Left renal cortex interstitium (tissue), 4 donors: Measurements from ENCODE around the gene ZFPM1. TPM values are rescaled to one million over a fixed set of nuclear protein-coding genes. Genes with fewer than 3 reads are reported as not detected.

Experiments
- DNase-seq, 4 donors: peaks; one replicate each; pipeline ENCODE4 v3.0.0-alpha.2; 2013; ENCODE audit warnings: low read depth in 4 of 4, low spot score in 2 of 4, missing footprints in 1 of 4
- polyA plus RNA-seq, 4 donors: library from polyadenylated mRNA; unstranded; fragments of 120-200 nt; gene quantifications; one replicate each; pipeline ENCODE4 v1.2.1, GENCODE V29; 2013; ENCODE audit not compliant: insufficient read length in 4 of 4

The ZFPM1 gene
- polyA plus RNA-seq, 4 donors = 1.9 to 6.7 (median 5.0) TPM

DNA sequence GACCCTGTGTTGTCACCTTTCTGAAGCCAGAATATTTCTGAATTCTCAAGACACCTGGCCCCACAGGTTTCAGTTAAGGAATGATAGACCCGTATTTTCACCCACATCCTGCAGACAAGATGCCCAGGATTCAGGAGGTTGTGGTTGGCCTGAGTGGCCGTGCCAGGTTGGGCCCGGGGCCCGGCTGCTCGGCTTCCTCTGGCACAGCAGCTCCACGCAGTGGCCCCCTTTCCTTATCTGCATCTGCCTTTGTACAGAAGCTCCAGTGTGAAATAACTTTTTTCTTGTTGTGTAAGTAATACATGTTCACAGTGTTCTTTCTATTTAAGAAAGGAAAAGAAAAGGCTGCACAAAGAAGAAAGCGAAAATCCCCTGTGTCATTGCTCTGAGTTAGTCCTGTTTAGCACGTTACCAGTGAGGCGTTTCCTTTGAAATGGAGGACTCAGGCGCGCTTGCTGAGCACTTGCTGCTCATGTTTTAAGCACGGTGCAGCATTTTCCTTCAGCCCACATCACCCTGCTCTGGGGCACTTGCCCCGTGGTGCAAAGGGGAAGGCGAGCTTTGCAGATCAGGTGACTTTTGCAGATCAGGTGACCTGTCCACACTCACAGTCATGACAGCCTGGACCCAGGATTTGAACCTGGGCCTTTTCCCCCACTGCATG is 130.0 kb downstream of the ZFPM1 start:
- no peak for DNase-seq

DNA sequence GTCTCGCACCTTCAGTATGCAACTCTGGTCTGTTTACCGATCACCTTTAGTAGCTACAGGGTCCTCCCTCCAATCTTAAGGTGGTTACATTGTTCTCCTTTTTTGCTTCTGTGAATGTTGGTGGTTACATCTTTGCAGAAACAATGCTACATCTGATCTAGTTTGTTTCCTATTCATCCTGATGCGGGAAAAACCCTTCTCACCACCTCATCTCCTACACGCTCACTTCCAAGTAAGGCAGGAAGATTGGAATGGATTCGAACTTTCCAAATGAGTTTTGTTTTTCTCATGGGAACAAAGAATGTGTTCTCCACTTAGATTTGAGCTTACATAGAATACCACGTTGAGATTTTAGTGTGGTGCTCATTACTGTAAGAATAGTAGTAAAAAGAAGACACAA is 131.6 kb downstream of the ZFPM1 start:
- DNase-seq = no peak

DNA sequence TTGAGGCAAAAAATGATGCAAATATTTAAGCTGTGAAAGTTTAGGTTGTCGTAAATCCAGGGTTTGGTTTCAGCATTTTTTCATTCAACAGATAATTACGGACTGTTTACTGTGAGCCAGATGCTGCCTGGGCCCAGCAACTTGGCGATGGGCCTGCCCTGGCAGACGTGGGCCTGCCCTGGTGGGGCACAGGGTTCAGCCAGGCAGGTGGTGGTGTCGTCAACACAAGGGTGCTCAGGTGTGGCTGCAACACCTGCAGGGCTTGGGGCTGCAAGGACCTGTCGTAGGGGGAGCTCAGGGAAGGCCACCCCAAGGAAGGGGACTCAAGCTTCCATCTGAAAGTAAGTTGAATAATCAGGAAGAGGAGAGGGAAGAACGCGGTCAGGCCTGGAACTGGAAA is 132.2 kb downstream of the ZFPM1 start:
- no peak for DNase-seq

DNA sequence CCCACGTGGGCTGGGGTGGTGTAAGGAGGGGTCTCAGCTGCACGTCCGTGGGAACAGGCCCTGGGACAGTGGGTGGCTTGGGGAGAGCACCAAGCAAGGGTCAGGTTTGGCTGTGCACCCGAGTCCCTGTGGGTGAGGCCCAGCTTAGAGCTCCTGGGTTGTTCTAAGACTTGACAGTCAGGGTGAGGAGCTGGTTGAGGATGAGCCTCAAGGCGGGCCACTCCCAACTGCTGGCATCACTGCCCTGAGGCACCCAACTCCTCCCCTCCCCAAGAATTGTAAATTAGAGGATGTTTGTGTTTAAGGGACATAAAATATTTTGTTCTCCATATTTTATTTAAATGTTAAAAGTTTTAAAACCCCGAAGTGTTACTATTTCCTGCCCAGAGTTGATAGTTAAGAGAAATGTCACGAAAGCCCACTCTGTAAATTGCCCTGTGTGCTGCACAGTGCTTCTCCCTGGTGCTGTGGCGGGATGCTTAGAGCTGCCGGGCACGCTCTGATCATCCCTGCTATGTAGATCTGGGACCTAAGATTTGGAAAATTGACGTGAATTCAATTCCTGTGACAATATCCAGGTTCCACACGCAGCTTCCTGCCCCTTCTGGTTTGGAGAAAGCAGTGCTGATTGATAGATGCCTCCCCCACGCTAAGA is 133.0 kb downstream of the ZFPM1 start:
- DNase-seq = no peak

Other genes with a start within 250 kb of the ZFPM1 start
- 1 to 10 TPM; 1.1 to 2.1 (median 1.6) TPM for gene ZNF469, start 70.3 kb upstream of the ZFPM1 start, polyA plus RNA-seq
- gene ZC3H18, start 117.1 kb downstream of the ZFPM1 start, polyA plus RNA-seq = 10 to 100 TPM; 29.3 to 51.0 (median 44.5) TPM
- gene IL17C, start 185.3 kb downstream of the ZFPM1 start, polyA plus RNA-seq = under 1 TPM in 2 of 4 donors, not detected in 2; 0.09 to 0.14 TPM
- gene CYBA, start 197.8 kb downstream of the ZFPM1 start, polyA plus RNA-seq = 100 to 1,000 TPM in 3 of 4 donors, 10 to 100 TPM in 1; 89.6 to 180 (median 148) TPM
- 10 to 100 TPM; 24.9 to 41.0 (median 37.7) TPM for gene MVD, start 209.8 kb downstream of the ZFPM1 start, polyA plus RNA-seq
- 1 to 10 TPM in 2 of 4 donors, under 1 TPM in 2; 0.32 to 1.3 (median 0.96) TPM for gene SNAI3, start 233.2 kb downstream of the ZFPM1 start, polyA plus RNA-seq